GM19324 (cell line): ENCODE measurements around the gene ATP10B.
"Not testable (repeated sequence)": the region's sequence is repeated elsewhere in the genome, so short reads cannot be mapped to it uniquely, and the experiment has no call there.

Experiments
- ATAC-seq: cut with Tn5 transposase; IDR thresholded peaks from one replicate; pipeline ENCODE4 v1.9.1; 2021; ENCODE audit warnings: mild to moderate bottlenecking, moderate library complexity; ENCODE audit not compliant: unreplicated experiment, low FRiP score

Gene ATP10B

GRCh38 chr5:160824301-160825001, 27.6 kb downstream of the ATP10B start:
- no peak for ATAC-seq

- ATAC-seq, result not testable (repeated sequence)
Observed at GRCh38 chr5:160812996-160813395, 39.0 kb downstream of the ATP10B start.

- no peak for ATAC-seq
Observed at GRCh38 chr5:160805376-160805775, 46.6 kb downstream of the ATP10B start.

GRCh38 chr5:160802592-160802991, 49.4 kb downstream of the ATP10B start:
- peak; percentile 42 for ATAC-seq

GRCh38 chr5:160800375-160801275, 51.4 kb downstream of the ATP10B start:
- ATAC-seq, result no peak

- ATAC-seq, result no peak
Observed at GRCh38 chr5:160799184-160799583, 52.8 kb downstream of the ATP10B start.

GRCh38 chr5:160797020-160797419, 55.0 kb downstream of the ATP10B start:
- no peak for ATAC-seq

GRCh38 chr5:160793530-160793899, 58.5 kb downstream of the ATP10B start:
- no peak for ATAC-seq

GRCh38 chr5:160792732-160793529, 59.1 kb downstream of the ATP10B start:
- ATAC-seq, result no peak

GRCh38 chr5:160792281-160792680, 59.7 kb downstream of the ATP10B start:
- ATAC-seq, result no peak

GRCh38 chr5:160789219-160789859, 62.7 kb downstream of the ATP10B start:
- ATAC-seq, result no peak

GRCh38 chr5:160788102-160788660, 63.8 kb downstream of the ATP10B start:
- no peak for ATAC-seq

GRCh38 chr5:160787240-160787639, 64.8 kb downstream of the ATP10B start:
- ATAC-seq, result peak; percentile 59

- no peak for ATAC-seq
Observed at GRCh38 chr5:160774666-160775315, 77.2 kb downstream of the ATP10B start.

GRCh38 chr5:160773646-160774410, 78.2 kb downstream of the ATP10B start:
- ATAC-seq, result no peak

- ATAC-seq, result no peak
Observed at GRCh38 chr5:160772854-160773253, 79.2 kb downstream of the ATP10B start.

- no peak for ATAC-seq
Observed at GRCh38 chr5:160770718-160771117, 81.3 kb downstream of the ATP10B start.

GRCh38 chr5:160769301-160769700, 82.7 kb downstream of the ATP10B start:
- no peak for ATAC-seq

GRCh38 chr5:160767062-160767461, 84.9 kb downstream of the ATP10B start:
- no peak for ATAC-seq
